ENCODE measurements around the gene SAMD8. TPM values are rescaled to one million over a fixed set of nuclear protein-coding genes. Genes with fewer than 3 reads are reported as not detected.

Gene SAMD8
- total RNA-seq, 2 experiments from 2014 or later, result 17.4 to 18.2 TPM

DNA sequence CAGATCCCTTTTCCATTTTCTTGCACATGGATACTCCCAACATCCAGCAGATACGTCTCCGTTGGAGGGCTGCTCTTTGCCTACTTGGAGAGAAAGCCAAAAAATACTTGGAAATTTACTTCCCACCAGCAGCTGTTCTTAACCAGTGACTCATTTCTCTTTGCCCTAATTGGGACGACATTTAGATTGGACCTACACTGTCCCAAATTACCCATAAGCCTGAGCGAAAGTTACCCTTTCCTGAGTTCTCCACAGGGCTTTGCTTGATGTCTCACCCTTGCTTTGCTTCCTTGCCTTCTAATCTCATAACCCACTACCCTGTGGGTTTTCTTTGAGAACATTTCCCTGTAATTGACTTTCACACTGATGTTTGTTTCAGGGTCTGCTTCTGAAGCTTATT, 48.1 kb downstream of the SAMD8 start:
- H3K9me3 Mint-ChIP-seq (ENCODE audit: insufficient read depth), result no peaks in the 10 kb centered on the region
- ChIA-PET CTCF (interaction anchor here (0.7 kb wide), 1 partner anchor 28 kb away, joined by 3 read pairs; no protein-coding TSS in a partner anchor), POLR2A (no interaction called here)
- H3K4me1 Mint-ChIP-seq (ENCODE audit: low read depth), result peaks cover 31% of the 10 kb centered on the region
- ATAC-seq (no peak), DNase-seq (no peak)
- peaks cover 24% of the 10 kb centered on the region for H3K36me3 Mint-ChIP-seq (ENCODE audit: low read depth)
- no peaks in the 10 kb centered on the region for H3K27me3 Mint-ChIP-seq (ENCODE audit: low read depth)
- no peak overlapping the region for H3K4me3 Mint-ChIP-seq
- peak overlapping the region; percentile 5 for H3K27ac Mint-ChIP-seq

DNA sequence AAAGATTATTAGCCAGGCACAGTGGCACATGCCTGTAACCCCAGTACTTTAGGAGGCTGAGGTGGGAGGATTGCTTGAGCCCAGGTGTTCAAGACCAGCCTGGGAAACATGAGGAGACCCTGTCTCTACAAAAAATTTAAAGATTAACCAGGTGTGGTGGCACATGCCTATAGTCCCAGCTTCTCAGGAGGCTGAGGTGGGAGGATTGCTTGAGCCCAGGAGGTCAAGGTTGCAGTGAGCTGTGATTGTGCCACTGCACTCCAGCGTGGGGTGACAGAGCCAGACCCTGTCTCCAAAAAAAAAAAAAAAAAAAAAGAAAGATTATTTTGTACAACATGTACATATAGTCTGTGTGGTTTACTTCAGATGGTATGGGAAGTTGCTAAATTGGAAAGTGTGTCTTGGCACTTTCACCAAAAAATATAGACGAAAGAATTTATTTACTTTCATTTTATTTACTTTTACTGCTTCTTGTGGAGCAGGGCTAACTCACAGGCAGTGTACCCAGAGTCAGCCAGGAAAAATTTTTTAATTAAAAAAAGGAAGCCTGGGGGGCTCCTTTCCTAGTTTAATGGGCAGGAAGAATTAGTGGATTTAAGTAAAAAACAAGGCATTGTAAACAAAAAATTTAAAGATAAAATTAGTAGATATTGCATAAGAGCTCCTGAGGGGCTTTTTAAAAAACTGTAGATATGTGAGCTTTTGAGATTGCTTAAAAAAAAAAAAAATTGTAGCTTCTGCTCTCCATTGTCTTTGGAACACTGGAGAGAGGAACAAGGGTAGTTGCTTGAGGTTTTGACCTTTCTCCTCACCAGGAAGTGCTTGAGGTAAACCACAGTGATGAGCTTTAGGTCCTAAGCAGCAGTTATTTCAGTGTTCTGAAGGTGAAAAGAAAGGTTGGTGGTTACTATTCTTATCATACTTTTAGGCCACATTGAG, 54.5 kb downstream of the SAMD8 start:
- Mint-ChIP-seq H3K36me3 (ENCODE audit: low read depth) (peaks cover 28% of the 10 kb centered on the region), H3K4me3 (peak overlapping the region; percentile 64), H3K4me1 (ENCODE audit: low read depth) (peaks cover 63% of the 10 kb centered on the region), H3K27ac (peak overlapping the region; percentile 94), H3K27me3 (ENCODE audit: low read depth) (no peaks in the 10 kb centered on the region), H3K9me3 (ENCODE audit: insufficient read depth) (peaks cover 4% of the 10 kb centered on the region)
- ChIA-PET CTCF (interaction anchor here (1.0 to 2.7 kb wide), 7 partner anchors 12 to 54 kb away, joined by 3 to 14 read pairs (median 4); partner anchors contain the start of gene SAMD8), POLR2A (interaction anchor here (0.8 to 1.0 kb wide), 3 partner anchors 10 to 46 kb away, joined by 3 to 4 read pairs (median 3); no protein-coding TSS in a partner anchor)
- ATAC-seq (peak; percentile 76), DNase-seq (peak; percentile 64)

DNA sequence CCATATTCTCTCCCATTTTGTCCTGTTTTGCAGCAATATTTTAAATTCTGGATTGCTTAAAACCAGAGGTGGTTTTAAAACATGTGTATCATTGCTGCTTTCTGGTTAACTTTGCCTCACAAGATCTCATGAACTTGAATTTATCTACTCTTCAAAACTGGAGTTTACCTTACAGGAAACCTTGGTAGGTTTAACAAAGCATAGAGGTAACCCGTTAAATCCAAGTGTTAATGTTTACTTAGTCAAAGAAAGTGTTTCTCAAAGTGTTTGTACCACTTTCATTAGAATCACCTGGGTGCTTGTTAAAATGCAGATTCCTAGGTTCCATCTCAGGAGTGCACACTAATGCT, 55.1 kb downstream of the SAMD8 start:
- ATAC-seq, result peak; percentile 42
- peaks cover 23% of the 10 kb centered on the region for H3K36me3 Mint-ChIP-seq (ENCODE audit: low read depth)
- ChIA-PET POLR2A (interaction anchor here (0.8 to 1.0 kb wide), 3 partner anchors 10 to 45 kb away, joined by 3 to 4 read pairs (median 3); no protein-coding TSS in a partner anchor), CTCF (interaction anchor here (1.0 to 2.7 kb wide), 8 partner anchors 11 to 64 kb away, joined by 3 to 14 read pairs (median 4); partner anchors contain the start of gene SAMD8)
- DNase-seq, result no peak
- H3K4me3 Mint-ChIP-seq, result peak overlapping the region; percentile 64
- H3K9me3 Mint-ChIP-seq (ENCODE audit: insufficient read depth), result peaks cover 4% of the 10 kb centered on the region
- no peaks in the 10 kb centered on the region for H3K27me3 Mint-ChIP-seq (ENCODE audit: low read depth)
- peaks cover 57% of the 10 kb centered on the region for H3K4me1 Mint-ChIP-seq (ENCODE audit: low read depth)
- peak overlapping the region; percentile 94 for H3K27ac Mint-ChIP-seq

DNA sequence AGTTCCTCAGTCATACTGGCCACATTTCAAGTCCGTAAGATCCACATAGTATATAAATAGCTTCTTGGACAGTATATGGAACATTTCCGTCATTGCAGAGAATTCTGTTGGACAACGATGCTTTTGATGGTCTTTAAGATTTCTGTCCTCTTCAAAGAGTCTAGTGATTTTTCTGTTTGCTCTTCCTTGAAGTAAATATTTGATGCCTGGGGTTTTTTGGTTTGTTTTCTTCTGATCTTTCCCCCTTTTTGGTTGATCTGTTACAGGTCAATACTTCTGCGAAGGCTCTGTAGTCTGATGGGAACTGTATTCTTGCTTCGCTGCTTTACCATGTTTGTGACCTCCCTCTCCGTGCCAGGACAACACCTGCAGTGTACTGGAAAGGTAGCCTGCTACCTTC, 56.8 kb downstream of the SAMD8 start:
- ChIA-PET POLR2A (no interaction called here), CTCF (interaction anchor here (2.4 to 2.7 kb wide), 2 partner anchors 19 to 43 kb away, joined by 5 to 14 read pairs; no protein-coding TSS in a partner anchor)
- no peak for ATAC-seq
- DNase-seq, result no peak
- Mint-ChIP-seq H3K4me1 (ENCODE audit: low read depth) (peaks cover 55% of the 10 kb centered on the region), H3K36me3 (ENCODE audit: low read depth) (peaks cover 21% of the 10 kb centered on the region), H3K27ac (peak overlapping the region; percentile 70), H3K9me3 (ENCODE audit: insufficient read depth) (peaks cover 4% of the 10 kb centered on the region), H3K4me3 (no peak overlapping the region), H3K27me3 (ENCODE audit: low read depth) (no peaks in the 10 kb centered on the region)

DNA sequence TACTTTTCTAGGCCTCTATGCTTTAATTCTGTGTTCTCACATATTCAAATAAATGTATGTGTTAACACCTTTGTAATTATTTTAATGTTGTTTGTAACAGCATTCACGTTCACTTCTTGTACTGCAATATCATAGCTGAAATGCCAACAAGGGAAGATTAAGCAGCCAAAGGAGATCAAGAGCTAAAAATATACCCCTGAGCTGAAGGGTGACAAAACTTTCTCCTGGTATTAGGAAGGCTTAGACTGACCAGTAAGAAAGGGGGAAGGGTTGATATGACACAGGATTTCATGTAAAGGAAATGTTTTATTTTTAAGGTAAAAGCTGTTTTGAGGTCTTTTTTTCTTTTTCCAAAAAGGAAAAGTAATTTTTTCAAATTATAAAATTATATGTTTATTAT, 58.8 kb downstream of the SAMD8 start:
- Mint-ChIP-seq H3K27me3 (ENCODE audit: low read depth) (no peaks in the 10 kb centered on the region), H3K36me3 (ENCODE audit: low read depth) (peaks cover 26% of the 10 kb centered on the region), H3K4me1 (ENCODE audit: low read depth) (peaks cover 44% of the 10 kb centered on the region), H3K4me3 (no peak overlapping the region), H3K27ac (no peak overlapping the region), H3K9me3 (ENCODE audit: insufficient read depth) (peaks cover 4% of the 10 kb centered on the region)
- ChIA-PET CTCF (interaction anchor here (1.0 kb wide), 2 partner anchors 12 to 64 kb away, joined by 3 read pairs; no protein-coding TSS in a partner anchor), POLR2A (no interaction called here)
- ATAC-seq, result no peak
- DNase-seq, result no peak

DNA sequence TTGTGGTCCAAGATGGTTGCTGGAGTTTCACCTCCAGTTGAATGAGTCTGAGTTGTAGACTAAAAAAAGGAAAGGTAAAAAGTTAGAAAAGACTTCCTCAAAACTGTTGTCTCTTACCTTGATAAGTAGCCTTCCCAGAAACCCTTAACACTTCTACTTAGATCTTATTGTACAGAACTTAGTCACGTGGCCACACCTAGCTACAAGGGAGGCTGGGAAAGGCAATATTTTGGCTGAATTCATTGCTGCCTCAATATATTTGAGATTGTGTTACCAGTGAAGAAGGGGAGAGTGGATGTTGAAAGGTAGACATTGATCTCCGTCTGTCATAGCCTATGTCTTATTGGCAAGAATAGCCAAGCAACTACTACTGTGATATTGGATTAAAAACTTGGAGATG, 63.6 kb downstream of the SAMD8 start:
- Mint-ChIP-seq H3K27me3 (ENCODE audit: low read depth) (no peaks in the 10 kb centered on the region), H3K27ac (no peak overlapping the region), H3K9me3 (ENCODE audit: insufficient read depth) (no peaks in the 10 kb centered on the region), H3K36me3 (ENCODE audit: low read depth) (peaks cover 33% of the 10 kb centered on the region), H3K4me1 (ENCODE audit: low read depth) (peaks cover 24% of the 10 kb centered on the region), H3K4me3 (no peak overlapping the region)
- ATAC-seq (no peak), DNase-seq (no peak)
- ChIA-PET POLR2A (interaction anchor here (0.6 kb wide), 1 partner anchor 36 kb away, joined by 3 read pairs; no protein-coding TSS in a partner anchor), CTCF (no interaction called here)

DNA sequence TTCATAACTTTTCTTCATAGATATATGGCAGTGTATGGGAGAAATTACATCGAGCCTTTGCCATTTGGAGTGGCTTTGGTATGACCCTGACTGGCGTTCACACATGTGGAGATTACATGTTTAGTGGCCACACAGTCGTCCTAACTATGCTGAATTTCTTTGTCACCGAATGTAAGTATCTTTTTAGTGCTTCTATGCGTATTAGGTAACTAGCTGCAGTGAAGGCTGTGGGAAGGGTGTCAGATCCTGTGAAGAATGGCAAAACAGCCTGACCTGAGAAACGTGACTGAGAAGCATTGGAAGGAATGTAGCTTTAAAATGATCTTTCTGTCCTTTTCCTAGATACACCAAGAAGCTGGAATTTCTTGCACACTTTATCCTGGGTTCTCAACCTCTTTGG, 64.6 kb downstream of the SAMD8 start:
- H3K4me3 Mint-ChIP-seq, result no peak overlapping the region
- CTCF ChIA-PET, result interaction anchor here (1.5 kb wide), 1 partner anchor 21 kb away, joined by 3 read pairs; no protein-coding TSS in a partner anchor
- no peak overlapping the region for H3K27ac Mint-ChIP-seq
- peaks cover 33% of the 10 kb centered on the region for H3K36me3 Mint-ChIP-seq (ENCODE audit: low read depth)
- no peaks in the 10 kb centered on the region for H3K9me3 Mint-ChIP-seq (ENCODE audit: insufficient read depth)
- DNase-seq, result no peak
- ATAC-seq, result no peak
- peaks cover 26% of the 10 kb centered on the region for H3K4me1 Mint-ChIP-seq (ENCODE audit: low read depth)
- POLR2A ChIA-PET, result no interaction called here
- no peaks in the 10 kb centered on the region for H3K27me3 Mint-ChIP-seq (ENCODE audit: low read depth)

DNA sequence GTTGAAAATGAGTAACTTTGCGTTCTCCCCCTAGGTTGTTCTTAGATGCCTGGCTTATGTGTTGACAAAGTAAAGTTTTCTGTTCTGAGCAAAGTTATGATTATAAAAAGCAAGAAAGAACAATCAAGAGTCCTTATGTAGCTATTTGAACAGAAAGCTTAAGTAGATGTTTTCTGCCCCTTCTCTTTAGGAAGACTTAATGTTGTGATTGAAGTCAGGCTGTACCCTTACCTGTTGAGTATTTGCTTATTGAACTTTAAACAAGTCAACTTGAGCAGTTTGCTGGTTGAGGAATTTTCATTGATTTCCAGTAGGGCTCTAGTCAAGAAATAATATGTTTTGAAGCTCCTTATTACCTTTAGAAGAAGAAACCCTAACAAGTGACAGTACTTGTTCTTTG, 65.3 kb downstream of the SAMD8 start:
- no peak for DNase-seq
- no peak for ATAC-seq
- ChIA-PET CTCF (interaction anchor here (1.5 to 16.6 kb wide), 3 partner anchors 11 to 56 kb away, joined by 3 to 279 read pairs (median 34); partner anchors contain the start of gene COMTD1), POLR2A (interaction anchor here (0.8 kb wide), 1 partner anchor 11 kb away, joined by 3 read pairs; no protein-coding TSS in a partner anchor)
- Mint-ChIP-seq H3K27ac (no peak overlapping the region), H3K9me3 (ENCODE audit: insufficient read depth) (no peaks in the 10 kb centered on the region), H3K36me3 (ENCODE audit: low read depth) (peaks cover 39% of the 10 kb centered on the region), H3K27me3 (ENCODE audit: low read depth) (no peaks in the 10 kb centered on the region), H3K4me3 (no peak overlapping the region), H3K4me1 (ENCODE audit: low read depth) (peaks cover 31% of the 10 kb centered on the region)

DNA sequence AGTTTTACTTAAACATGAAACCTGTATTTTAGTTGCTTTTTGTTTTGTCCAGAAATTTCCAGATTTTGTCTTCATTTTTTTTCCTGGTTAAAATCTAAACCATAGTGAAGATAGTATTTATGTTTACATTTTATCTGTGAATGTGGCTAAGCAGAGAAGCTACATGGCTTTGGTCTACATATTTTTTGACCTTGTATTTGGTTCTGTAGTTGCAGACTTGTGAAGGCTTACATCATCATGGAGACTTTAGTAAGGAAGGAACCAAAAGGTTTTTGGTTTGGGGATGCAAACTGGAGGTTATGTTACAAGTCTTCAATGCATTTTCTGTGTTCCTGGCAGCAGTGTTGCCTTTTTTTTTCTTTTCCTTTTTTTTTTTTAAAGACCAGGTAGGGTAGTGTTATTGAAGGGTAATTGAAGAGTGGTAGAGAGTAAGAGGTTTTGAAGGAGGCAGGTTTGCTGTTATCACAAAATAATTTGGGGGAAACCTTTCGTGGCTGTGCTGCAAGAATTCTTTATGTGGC, 68.3 kb downstream of the SAMD8 start:
- no peak for DNase-seq
- H3K9me3 Mint-ChIP-seq (ENCODE audit: insufficient read depth), result no peaks in the 10 kb centered on the region
- no peak for ATAC-seq
- H3K4me1 Mint-ChIP-seq (ENCODE audit: low read depth), result peaks cover 31% of the 10 kb centered on the region
- peak overlapping the region; percentile 34 for H3K27ac Mint-ChIP-seq
- no peak overlapping the region for H3K4me3 Mint-ChIP-seq
- ChIA-PET CTCF (interaction anchor here (0.6 to 16.6 kb wide), 6 partner anchors 8 to 945 kb away, joined by 3 to 279 read pairs (median 4); partner anchors contain the start of gene COMTD1), POLR2A (interaction anchor here (2.1 kb wide), 1 partner anchor 30 kb away, joined by 10 read pairs; no protein-coding TSS in a partner anchor)
- no peaks in the 10 kb centered on the region for H3K27me3 Mint-ChIP-seq (ENCODE audit: low read depth)
- peaks cover 42% of the 10 kb centered on the region for H3K36me3 Mint-ChIP-seq (ENCODE audit: low read depth)

DNA sequence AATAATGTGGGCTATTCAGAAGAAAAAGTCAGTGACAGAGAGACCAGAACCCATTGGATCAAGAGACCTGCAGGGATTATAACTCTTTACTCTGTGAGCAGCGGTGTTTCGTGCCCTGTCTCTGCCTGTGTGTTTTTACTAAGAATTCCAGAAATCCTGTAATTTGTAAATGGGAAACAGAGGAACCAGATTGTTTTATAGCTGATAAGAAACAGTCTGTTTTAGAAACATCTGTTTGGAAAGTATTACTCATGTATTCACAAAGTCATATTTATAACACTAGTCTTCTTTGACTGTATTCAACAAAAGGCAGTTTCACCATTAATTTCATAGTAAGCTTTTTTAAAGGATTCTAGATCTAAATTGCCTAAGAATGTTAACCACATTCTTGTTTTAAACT, 69.1 kb downstream of the SAMD8 start:
- Mint-ChIP-seq H3K9me3 (ENCODE audit: insufficient read depth) (no peaks in the 10 kb centered on the region), H3K27me3 (ENCODE audit: low read depth) (no peaks in the 10 kb centered on the region), H3K36me3 (ENCODE audit: low read depth) (peaks cover 37% of the 10 kb centered on the region), H3K4me3 (no peak overlapping the region), H3K27ac (no peak overlapping the region), H3K4me1 (ENCODE audit: low read depth) (peaks cover 27% of the 10 kb centered on the region)
- ChIA-PET POLR2A (interaction anchor here (0.6 kb wide), 1 partner anchor 29 kb away, joined by 4 read pairs; no protein-coding TSS in a partner anchor), CTCF (interaction anchor here (1.5 to 16.6 kb wide), 3 partner anchors 7 to 52 kb away, joined by 4 to 279 read pairs (median 34); partner anchors contain the start of genes COMTD1 and VDAC2)
- ATAC-seq, result no peak
- no peak for DNase-seq

DNA sequence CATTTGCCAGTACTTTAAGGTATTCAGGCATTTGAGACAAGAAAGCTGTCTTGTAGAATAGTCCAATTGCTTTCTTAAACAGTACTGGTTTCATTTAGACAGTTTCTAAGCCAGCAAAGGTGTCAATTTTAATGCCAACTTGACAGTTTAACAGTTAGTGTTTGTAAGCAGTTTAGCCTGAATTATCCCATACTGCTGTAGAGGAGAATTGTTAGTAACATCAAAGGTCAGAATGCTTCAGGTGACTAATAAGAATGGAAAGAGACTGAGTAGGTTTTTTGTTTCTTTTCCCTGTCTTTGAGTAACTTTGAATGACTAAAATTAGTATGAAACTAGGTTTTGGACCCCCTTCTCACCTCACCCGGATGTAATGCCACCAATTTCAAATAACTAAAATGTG, 69.6 kb downstream of the SAMD8 start:
- ChIA-PET POLR2A (interaction anchor here (0.6 kb wide), 1 partner anchor 29 kb away, joined by 4 read pairs; no protein-coding TSS in a partner anchor), CTCF (interaction anchor here (1.5 to 16.6 kb wide), 2 partner anchors 30 to 51 kb away, joined by 4 to 279 read pairs; partner anchors contain the start of genes COMTD1 and VDAC2)
- Mint-ChIP-seq H3K27me3 (ENCODE audit: low read depth) (no peaks in the 10 kb centered on the region), H3K9me3 (ENCODE audit: insufficient read depth) (no peaks in the 10 kb centered on the region), H3K4me1 (ENCODE audit: low read depth) (peaks cover 30% of the 10 kb centered on the region), H3K4me3 (no peak overlapping the region), H3K36me3 (ENCODE audit: low read depth) (peaks cover 34% of the 10 kb centered on the region), H3K27ac (no peak overlapping the region)
- ATAC-seq, result no peak
- no peak for DNase-seq

All from activated CD8-positive, alpha-beta T cell treated with anti-CD3 and anti-CD28 coated beads, Interleukin-2, amount 10 ng/mL, durations not matched to agents 7 days and 5 days (primary cell).